Stimulated activated naive CD8-positive, alpha-beta T cell treated with anti-CD3 and anti-CD28 coated beads, Interleukin-15, Interleukin-2, amounts not matched to agents 100 U/mL and 50 U/mL, for 24 hours (primary cell): ENCODE measurements around the gene DDAH1.

Experiments
- ATAC-seq: fragments of 150-1000 bp; cut with Tn5 transposase; one replicate; pipeline ENCODE4 v1.10.0; 2021
- DNase-seq: peaks from one replicate; pipeline ENCODE4 v3.0.0; 2021

Gene DDAH1

DNA sequence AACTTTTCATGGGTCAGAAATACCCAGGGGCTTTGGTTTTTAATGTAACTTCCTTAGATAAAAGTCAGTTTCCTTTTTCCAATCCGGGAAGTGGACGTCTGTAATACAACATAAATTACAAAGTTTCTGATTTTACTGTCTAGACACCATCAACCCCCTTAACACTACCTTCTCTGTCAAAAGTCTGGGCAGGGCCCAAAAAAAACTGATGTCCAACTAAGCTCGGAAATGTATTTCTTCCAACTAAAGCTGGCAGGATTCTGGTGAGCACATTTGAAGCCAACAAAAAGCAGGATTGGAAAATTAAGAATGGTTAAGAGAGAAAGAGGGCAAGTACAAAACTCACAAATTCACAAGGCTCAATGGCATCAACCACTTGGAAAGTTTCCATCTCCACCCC is 24.3 kb downstream of the DDAH1 start:
- DNase-seq (no peak), ATAC-seq (no peak)

DNA sequence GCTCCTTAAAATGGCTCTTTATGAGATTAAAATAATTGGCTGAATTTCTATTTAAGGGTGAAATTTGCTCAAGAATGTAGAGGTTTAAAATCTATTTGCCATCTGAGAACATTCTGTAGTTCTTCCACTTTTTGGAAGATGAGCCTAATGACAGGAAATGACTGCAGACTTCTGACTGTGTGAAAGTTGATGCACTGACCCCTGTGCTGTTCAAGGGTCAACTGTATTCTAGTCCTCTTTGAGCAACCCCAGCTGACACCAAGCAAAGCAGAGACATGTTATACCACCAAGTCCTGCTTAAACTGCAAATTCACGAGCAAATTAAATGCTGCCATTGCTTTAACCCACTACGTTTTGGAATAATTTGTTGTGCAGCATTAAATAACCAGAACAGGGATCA is 26.6 kb downstream of the DDAH1 start:
- DNase-seq (no peak), ATAC-seq (no peak)

DNA sequence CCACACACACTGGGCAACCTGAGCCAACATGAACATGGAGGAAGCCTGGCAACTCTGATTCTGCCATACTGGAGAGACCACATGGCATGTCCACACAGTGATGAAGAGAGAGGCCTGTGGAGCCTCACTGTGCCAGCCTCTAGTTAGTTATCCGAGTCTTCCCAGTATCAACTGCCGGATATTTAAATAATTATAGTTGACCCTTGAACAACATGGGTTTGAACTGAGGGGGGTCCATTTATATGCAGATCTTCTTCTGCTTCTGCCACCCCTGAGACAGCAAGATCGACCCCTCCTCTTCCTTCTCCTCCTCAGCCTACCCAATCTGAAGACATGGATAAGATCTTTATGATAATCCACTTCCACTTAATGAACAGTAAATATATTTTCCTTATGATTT is 27.8 kb downstream of the DDAH1 start:
- no peak for DNase-seq
- no peak for ATAC-seq

DNA sequence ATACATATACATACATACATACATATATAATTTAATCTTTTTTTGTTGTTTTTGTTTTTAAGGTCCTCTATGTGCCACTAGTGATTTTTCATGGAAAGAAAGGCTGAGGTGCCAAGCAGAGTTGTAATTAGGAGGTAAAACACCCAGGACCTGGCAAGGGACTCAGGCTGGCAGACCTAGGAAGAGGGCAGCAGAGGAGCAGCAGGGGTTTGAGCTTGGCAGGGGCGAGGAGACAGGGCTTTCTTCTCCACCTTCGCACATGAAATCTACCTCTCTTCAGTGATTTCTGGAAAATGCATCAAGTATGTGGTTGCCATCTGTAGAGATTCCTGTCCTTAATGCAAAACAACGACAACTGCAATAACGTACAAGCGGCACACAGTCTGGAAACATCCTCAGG is 31.9 kb downstream of the DDAH1 start:
- DNase-seq (no peak), ATAC-seq (no peak)

DNA sequence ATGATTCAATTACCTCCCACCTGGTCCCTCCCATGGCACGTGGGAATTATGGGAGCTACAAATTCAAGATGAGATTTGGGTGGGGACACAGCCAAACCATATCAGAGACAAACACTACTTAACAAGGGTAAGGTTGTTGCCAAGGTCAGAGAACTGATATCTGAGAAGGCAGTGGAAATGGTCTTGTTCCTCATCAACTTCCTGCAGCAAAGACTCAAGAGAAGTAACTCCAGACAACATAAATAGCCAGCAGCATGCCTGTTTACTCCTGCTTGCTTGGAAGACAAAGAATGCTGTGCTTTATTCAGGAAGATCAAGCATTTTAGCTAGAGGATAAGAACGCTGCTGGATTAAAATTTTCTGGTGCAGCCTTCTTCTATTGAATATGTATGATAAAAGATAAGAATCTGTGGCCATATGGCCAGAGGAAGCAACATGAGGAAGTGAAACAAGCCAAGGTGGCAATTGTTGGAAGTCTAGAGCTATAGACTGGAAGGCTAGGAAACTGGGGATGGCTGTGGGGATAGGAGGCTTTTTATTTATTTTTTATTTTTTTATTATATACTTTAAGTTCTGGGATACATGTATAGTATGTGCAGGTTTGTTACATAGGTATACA is 36.4 kb downstream of the DDAH1 start:
- ATAC-seq: no peak

DNA sequence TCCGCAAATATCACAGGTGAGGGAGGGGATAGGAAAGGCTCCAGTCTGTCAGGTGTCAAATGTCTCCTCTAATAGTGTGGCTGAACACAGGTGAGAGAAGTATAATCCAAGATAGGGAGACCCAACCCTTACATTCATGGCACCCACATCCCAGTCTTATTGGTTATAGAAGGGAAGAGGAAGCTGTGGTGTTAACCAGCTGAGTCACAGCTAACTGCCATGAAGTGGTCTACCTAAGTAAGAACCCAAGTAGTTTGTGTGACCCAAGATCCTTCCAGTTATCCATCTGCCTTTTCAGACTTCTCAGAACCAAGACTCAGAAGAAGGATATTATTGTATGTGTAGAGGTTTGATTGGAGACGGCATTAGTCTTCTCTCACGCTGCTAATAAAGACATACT is 37.1 kb downstream of the DDAH1 start:
- DNase-seq (no peak), ATAC-seq (no peak)

More for the DNA sequence above, 36.4 kb downstream of the DDAH1 start:
- no peak for DNase-seq

DNA sequence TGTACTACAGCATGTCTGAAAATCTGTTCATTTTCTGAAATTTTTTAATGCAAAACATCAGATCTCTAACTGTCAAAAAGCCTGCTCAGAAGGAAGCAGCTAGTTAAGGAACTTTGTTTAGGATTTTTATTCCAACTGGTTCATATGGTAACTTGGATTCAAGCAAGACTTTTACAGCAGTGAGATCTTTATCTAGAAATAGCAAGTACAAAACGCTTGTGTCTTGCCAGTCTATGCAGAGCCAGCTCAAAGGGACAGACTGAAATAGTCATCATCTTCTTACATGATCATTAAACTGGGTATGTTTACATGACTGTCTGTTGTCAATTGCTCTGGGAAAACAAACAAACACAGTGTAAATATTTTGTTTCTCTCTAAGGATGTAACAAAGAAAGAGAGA is 37.6 kb downstream of the DDAH1 start:
- DNase-seq (no peak), ATAC-seq (no peak)

DNA sequence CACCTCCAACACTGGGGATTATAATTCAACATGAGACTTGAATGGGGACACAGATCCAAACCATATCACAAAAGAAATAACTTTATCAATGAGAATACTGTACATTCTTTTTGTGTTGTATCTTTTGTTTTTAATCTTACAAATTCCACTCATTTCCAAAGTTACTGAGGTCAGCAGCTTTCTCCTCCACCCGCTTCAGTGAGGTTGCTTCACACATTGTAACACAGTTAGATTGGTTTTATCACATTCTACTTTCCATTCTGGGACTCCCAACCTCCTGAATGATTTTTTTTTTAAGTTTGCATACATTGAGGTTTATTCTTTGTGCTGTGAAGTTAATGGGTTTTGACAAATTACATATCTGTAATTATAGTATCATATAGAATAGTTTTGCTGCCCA is 43.8 kb downstream of the DDAH1 start:
- no peak for ATAC-seq
- DNase-seq: no peak

DNA sequence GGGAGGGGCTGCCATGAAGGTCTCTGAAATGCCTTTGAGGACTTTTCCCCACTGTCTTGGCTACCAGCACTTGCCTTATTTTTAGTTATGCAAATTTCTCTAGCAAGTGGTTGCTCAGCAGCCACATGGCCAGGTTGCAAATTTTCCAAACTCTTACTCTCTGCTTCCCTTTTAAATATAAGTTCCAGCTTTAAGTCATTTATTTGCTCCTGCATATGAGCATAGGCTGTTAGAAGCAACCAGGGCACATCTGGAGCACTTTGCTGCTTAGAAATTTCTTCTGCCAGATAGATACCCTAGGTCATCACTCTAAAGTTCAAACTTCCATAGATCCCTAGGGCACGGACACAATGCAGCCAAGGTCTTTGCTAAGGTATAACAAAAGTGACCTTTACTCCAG is 44.8 kb downstream of the DDAH1 start:
- DNase-seq: no peak
- ATAC-seq: no peak

DNA sequence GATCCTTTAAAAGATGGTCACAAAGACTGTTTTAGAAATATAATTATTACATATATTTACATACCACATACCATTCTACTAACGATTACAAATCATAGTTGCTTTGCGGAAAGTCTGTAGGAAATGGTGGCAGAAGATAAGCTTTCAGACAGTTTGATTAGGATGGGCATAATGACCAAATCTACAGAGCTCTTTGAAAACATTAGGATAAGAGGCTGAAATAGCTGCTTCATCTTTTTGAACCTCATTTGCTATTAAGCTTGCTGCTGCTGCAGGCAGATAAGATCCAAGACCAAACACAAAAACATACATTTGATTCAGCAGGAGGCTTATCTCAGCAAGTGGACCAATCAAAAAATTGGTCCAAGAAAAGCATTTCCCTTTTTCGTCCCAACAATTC is 47.1 kb downstream of the DDAH1 start:
- DNase-seq (no peak), ATAC-seq (no peak)

DNA sequence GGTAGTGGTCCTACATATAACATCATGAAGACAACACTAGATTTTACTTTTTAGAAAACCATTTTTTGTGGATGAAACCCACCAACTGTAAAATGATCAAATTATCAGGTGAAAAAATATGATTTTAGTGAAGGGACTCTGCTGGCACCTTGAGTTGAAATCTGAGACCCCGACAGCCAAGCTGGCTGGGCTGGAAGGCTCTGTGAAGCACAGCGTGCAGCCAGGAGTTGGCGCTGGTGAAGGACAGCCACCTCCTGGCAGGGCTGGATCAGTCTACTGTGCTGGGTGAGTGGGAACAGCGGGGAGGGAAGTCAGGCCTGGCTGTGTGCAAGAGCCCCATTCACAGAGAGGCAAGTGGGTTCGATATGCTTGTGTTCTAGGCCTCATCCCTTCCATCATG is 47.9 kb downstream of the DDAH1 start:
- ATAC-seq: no peak
- no peak for DNase-seq

DNA sequence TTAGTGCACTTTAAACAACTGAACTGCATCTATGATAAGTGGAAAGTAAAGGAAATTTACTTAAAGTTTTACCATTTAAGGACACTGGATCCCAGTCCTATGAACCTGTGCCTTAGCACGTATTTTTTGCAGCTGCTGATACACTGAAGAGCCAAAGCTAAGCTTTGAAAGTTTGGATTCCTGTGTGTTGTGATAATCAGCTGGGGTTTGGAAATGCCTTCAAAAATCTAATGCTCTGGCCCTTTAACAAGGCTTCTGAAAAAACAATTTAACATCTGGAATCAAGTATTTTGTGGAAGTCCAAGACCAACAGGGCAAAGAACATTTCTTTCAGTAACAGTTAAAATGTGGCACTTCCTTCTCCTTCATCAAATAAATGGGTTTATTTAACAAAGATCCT is 51.8 kb downstream of the DDAH1 start:
- ATAC-seq: no peak
- DNase-seq: no peak

DNA sequence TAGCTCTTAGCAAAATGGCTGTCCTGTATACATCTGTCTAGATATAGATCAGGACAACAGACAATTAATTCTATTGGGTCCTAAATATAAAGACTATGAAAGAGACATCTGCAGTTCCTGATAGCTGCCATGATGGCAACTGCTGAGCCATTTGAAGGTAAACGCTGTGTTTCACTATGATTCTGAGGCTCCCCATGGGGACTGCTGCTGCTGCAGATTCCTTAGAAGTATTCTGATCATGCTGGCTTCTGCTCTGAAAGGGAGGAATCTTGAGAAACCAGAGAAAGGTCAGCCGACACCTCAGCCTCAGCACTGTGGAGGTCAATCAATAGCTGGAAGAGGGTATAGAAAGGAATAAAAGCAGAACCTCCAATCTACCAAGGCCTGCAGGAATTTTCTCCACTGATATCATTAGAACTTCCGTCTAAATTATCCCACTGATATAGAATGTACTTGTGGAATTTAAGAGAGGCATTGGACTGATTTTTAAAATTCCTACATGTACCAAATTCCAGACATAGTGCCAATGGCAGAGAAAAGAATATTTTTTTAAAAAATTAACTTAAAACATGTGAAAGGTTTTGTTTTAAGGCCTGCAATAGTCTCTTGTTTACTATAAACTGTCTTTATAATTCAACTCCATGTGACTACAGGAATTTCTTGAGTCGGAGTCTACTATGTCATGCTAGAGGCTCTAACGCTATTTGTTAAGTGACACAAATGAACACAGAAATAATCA is 53.2 kb downstream of the DDAH1 start:
- no peak for ATAC-seq
- no peak for DNase-seq

DNA sequence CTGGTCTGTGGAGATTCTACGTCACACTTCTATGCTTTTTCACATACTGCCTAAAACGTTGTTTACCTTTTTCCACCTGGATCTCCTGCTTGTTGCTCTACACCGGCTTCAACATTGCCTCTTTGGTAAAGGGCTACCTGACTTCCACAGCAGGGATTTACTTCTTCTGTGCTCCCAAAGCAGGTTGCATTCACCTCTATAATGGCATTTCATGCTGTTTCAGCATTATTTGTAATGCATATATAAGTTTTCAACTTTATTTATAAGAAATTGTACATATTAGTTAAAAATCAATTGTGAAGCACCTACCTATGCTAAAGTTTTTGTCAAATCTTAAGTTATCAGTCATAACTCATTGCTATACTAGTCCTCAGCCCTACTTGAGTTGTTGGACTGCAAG is 55.4 kb downstream of the DDAH1 start:
- ATAC-seq (no peak), DNase-seq (no peak)

DNA sequence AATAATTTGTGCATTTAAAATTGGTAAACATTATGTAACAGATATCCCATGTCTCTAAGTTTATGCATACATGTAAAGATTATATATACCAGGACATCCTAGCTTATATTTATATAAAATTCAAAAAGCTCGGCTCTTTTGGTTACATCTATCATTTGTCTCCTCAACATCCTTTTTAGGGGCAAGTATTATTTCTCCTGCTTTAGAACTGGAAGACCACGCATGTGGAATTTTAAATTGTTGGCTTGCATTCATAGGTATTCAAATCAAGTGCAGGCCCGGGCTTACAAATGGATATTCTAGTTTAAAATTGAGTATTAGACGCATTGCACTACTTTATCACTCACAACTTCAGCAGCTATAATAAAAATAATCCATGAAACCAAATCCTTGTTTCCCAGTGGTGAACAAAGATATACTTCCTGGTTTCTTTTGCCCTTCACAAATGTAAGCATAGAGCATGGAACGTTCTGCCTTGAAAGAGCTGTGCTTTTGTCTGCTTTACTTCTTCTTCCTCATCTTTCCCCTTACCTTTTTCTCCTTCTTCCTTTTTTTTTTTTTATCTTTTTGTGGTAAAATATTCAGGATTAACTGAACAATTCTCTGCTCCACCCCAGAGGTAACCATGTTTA is 57.1 kb downstream of the DDAH1 start:
- ATAC-seq: no peak
- no peak for DNase-seq

DNA sequence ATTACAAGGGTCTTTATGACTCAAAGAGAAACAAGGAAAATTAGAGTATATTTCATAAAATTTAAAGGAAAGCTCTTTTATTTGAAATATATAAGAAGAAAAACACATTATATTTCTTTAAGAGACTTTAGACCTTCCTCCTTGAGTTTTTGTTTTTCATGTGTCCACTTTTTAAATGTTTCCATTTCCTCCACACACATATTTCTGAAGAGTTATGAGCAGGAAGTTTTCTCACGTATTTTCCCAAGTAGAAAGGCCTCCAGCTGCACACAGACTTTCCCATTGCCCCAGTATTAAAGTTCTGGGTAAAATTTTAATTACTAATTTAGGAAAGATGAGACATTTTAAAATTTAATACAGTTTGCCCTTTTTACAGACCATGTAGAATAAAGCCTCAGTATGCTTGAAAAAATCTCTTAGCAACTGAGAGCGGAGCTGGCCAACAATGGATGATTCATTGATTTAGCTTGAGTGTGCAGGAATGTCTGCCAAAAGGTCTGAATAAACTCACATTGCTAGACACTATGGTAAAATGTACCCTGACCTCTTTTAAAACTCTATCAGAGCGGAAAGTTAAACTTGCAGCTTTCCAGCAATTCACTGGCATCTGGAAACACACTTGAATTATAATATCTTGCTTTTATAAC is 57.9 kb downstream of the DDAH1 start:
- no peak for DNase-seq

DNA sequence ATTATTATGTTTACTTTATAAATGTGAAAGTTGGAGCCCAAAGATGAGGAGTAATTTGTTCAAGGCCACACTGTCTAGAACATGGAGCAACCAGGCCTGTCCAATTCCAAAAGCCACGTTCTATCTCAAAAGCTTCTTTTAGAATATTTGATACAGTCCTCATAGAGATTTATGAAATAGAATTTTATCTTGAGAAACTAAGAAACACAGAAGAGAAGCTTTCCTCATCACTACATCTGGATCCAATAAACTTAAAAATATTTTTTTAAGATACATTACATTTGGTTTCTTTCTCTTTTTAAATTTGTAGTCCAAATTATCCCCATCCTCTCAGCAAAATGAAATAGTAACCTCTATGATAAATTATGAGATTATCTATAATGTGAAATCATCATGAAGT is 58.9 kb downstream of the DDAH1 start:
- ATAC-seq: no peak
- DNase-seq: no peak

More for the DNA sequence above, 57.9 kb downstream of the DDAH1 start:
- no peak for ATAC-seq

DNA sequence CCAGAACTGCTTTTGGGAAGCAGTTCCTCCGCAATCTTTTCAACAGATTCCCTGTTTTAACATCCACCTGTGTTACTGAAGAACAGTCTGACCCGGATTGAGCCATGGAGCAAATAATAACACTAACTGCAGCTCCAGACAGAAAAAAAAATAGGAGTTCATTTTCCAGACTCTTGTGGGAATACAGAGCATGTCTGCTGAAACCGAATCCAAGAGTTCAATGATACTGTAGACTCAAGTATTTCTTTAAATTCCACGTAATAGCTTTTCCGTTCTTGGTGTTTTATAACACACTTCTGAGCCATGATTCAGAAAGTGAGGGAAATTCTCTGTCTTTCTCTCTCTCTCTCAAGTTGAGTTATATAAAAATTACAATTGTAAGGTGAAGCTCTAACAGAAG is 60.6 kb downstream of the DDAH1 start:
- ATAC-seq (no peak), DNase-seq (no peak)

DNA sequence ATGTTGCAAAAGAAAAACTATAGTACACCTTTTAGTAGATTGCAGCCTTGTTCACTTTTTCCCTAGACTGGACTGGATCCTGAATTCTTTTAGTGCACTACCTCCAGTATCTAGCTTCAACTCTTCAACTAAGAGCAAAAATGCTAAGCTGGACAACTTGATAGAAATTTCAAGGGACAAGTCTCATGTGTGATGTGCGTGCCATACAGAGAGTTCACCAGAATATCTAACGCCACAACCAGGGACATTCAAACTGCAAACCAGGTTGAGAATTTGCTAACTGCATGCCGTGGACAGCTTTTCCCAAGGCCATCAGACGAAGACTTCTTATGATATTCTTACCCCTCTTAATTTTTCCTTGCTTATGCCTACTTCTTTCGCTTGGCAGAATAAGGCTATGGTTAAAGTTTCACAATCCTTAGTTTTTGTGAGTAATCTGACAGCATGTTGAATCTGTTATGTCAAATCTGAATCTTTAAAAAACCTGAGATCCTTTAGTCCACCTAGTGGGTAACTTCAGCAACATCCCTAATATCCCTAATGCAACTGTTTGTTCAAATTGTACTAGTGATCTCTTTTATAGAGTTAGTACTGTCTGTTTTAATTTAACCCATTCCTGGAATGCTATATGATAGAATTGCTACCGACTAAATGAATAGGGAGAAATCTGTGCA is 66.4 kb downstream of the DDAH1 start:
- DNase-seq (no peak), ATAC-seq (no peak)

DNA sequence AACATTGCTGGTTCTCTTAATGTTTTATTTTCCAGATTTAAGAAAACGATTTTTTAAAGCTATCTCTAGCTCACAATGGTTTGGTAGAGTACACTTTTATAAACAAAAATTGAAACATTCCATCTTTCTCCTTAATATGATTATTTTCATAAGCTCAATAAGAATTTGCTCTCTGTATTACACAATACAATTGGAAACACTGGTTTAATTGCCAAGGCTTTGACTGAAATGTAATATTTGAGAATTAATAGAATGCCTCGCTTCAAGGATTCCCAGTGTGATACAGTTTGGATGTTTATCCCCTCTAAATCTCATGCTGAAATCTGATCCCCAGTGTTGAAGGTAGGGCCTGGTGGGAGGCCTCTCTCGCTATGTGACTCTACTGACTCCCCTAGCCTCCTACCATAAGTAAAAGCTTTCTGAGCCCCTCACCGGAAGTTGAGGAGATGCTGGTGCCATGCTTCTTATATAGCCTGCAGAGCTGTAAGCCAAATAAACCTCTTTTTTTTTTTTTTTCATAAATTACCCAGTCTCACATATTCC is 67.4 kb downstream of the DDAH1 start:
- no peak for DNase-seq

DNA sequence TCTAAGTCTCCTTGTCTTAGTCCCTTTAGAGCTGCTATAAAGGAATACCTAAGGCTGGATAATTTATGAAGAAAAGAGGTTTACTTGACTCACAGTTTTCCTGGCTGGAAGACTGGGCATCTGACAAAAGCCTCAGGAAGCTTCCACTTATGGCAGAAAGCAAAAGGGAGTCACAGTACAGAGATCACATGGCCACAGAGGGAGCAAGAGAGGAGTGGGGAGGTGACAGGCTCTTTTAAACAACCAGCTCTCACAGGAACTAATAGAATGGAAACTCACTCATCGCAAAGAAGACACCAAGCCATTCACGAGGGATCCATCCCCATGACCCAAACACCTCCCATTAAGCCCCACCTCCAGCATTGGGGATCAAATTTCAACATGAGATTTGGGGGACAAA is 68.8 kb downstream of the DDAH1 start:
- no peak for ATAC-seq
- DNase-seq: no peak

More for the DNA sequence above, 67.4 kb downstream of the DDAH1 start:
- no peak for ATAC-seq

DNA sequence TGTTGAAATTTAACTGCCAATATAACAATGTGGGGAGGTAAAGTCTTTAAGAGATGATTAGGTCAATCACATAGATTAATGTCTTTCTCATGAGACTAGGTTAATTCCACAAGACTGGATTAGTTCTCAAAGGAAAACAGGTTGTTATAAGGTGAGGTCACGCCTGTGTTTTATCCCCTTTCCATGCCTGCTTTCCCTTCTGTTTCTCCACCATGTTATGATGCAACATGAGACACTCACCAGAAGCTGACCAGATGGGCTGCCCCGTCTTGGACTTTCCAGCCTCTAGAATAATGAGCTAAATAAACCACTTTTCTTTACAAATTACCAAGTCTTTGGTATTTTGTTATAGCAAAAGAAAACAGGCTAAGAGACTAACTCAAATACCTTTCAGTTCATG is 70.8 kb downstream of the DDAH1 start:
- no peak for DNase-seq
- no peak for ATAC-seq
